Left lung (tissue), 10 donors: ENCODE measurements around the gene STYXL1. TPM values are rescaled to one million over a fixed set of nuclear protein-coding genes. Genes with fewer than 3 reads are reported as not detected.

ENCODE experiments used
- ATAC-seq: fragments of 200-7000 bp; cut with Tn5 transposase; one replicate; pipeline ENCODE4 v1.9.1; 2020; ENCODE audit warnings: moderate library complexity
- DNase-seq, 4 donors: peaks; one replicate each; pipeline ENCODE4 v3.0.0-alpha.2; 2013 to 2020
- H3K27ac ChIP-seq, 2 donors: fragments of 200-600 bp; sonication (generic) in 1 of 2; one replicate each; pipeline versions ENCODE4 v1.5.0 to v1.8.0; 2020 to 2021
- H3K27me3 ChIP-seq, 2 donors: fragments of 200-600 bp; sonication (generic) in 1 of 2; one replicate each; pipeline versions ENCODE4 v1.5.0 to v1.8.0; 2020 to 2021
- H3K36me3 ChIP-seq, 2 donors: fragments of 200-600 bp; sonication (generic) in 1 of 2; one replicate each; pipeline versions ENCODE4 v1.5.0 to v1.8.0; 2020 to 2021
- H3K4me1 ChIP-seq, 2 donors: fragments of 200-600 bp; one replicate each; pipeline ENCODE4 v1.8.0; 2021
- H3K4me3 ChIP-seq, 2 donors: fragments of 200-600 bp; sonication (generic) in 1 of 2; one replicate each; pipeline versions ENCODE4 v1.5.0 to v1.8.0; 2020 to 2021; ENCODE audit warnings: mild to moderate bottlenecking in 1 of 2
- H3K9me3 ChIP-seq, 2 donors: fragments of 200-600 bp; sonication (generic) in 1 of 2; one replicate each; pipeline versions ENCODE4 v1.5.0 to v1.8.0; 2020 to 2021
- CTCF ChIP-seq, 2 donors: fragments of 200-600 bp; sonication (generic) in 1 of 2; IDR thresholded peaks; one replicate each; pipeline versions ENCODE4 v1.5.0 to v1.8.0; 2021; ENCODE audit warnings: antibody characterized with exemption in 2 of 2
- intact Hi-C, 2 donors: fragments of 100-400 bp; cut with DNase I; formaldehyde crosslinking; loops; one replicate each; pipeline versions ENCODE4 v1.11.2 to v1.14.2; 2022
- polyA plus RNA-seq, 6 donors: library from polyadenylated mRNA; unstranded; fragments of 120-200 nt; gene quantifications; one replicate each; pipeline ENCODE4 v1.2.1, GENCODE V29; 2013; ENCODE audit not compliant: insufficient read length in 6 of 6
- total RNA-seq, 2 donors: library from RNA; stranded (reverse); fragmentation: NEBNext Ultra II Directional; extraction: Animal tissue kit (Norgen Biotek cat#: 25700); gene quantifications; one replicate each; pipeline ENCODE4 v1.2.1, GENCODE V29; 2021
- donor health status: DM: no; HTN: yes; CAD: no.
- donor health status: DM: no; HTN: no; CAD: no.

STYXL1 gene
- total and polyA plus RNA-seq, 8 donors: 32.4 to 49.5 (median 37.7) TPM

GRCh38 chr7:75950111-75950681, 97.6 kb downstream of the STYXL1 start:
- Histone ChIP-seq H3K27ac (peak overlapping the region in 1 of 2 donors; percentile 87), H3K4me3 (no peak overlapping the region), H3K9me3 (no peaks in the 10 kb centered on the region), H3K36me3 (peaks cover 0 to 21% of the 10 kb centered on the region in 2 donors), H3K27me3 (no peaks in the 10 kb centered on the region), H3K4me1 (peaks cover 10 to 87% of the 10 kb centered on the region in 2 donors)
- ATAC-seq (peak; percentile 23), DNase-seq (peak in 2 of 4 donors; percentile 46 to 52)
- no peak for TF ChIP-seq CTCF (IDR thresholded peaks at IDR 0.05)
- intact Hi-C loops: no loop called here

- ATAC-seq: peak; percentile 18
- peaks cover 0 to 6% of the 10 kb centered on the region in 2 donors for H3K36me3 ChIP-seq
- intact Hi-C loops: no loop called here
- peak in 1 of 4 donors; percentile 43 for DNase-seq
- H3K27me3 ChIP-seq: no peaks in the 10 kb centered on the region
- H3K4me3 ChIP-seq: no peak overlapping the region
- peaks cover 10 to 84% of the 10 kb centered on the region in 2 donors for H3K4me1 ChIP-seq
- no peaks in the 10 kb centered on the region for H3K9me3 ChIP-seq
- peak overlapping the region; percentile 33 to 53 for H3K27ac ChIP-seq
- no peak for TF ChIP-seq CTCF (IDR thresholded peaks at IDR 0.05)
These were observed 99.6 kb downstream of the STYXL1 start for GRCh38 chr7:75948179-75948578.

Other genes with a start within 250 kb of the STYXL1 start
- 1 to 10 TPM; 1.7 to 3.3 TPM for gene CCL24, start 234.2 kb downstream of the STYXL1 start, total RNA-seq
- gene CCL24, start 234.2 kb downstream of the STYXL1 start, polyA plus RNA-seq: 1 to 10 TPM in 1 of 6 donors, under 1 TPM in 2, not detected in 3; 0.38 to 1.2 (median 0.54) TPM
- 10 to 100 TPM; 62.4 to 69.0 TPM for gene RHBDD2, start 169.0 kb downstream of the STYXL1 start, total RNA-seq
- gene RHBDD2, start 169.0 kb downstream of the STYXL1 start, polyA plus RNA-seq: 10 to 100 TPM; 38.4 to 58.7 (median 44.0) TPM
- 100 to 1,000 TPM; 206 to 210 TPM for gene POR, start 132.8 kb downstream of the STYXL1 start, total RNA-seq
- gene POR, start 132.8 kb downstream of the STYXL1 start, polyA plus RNA-seq: 10 to 100 TPM; 41.4 to 61.2 (median 51.4) TPM
- 10 to 100 TPM; 32.3 to 50.4 TPM for gene TMEM120A, start 53.4 kb downstream of the STYXL1 start, total RNA-seq
- 10 to 100 TPM; 32.9 to 40.9 (median 38.4) TPM for gene TMEM120A, start 53.4 kb downstream of the STYXL1 start, polyA plus RNA-seq
- 100 to 1,000 TPM; 153 to 166 TPM for gene MDH2, start 106 bp upstream of the STYXL1 start, total RNA-seq
- gene MDH2, start 106 bp upstream of the STYXL1 start, polyA plus RNA-seq: 100 to 1,000 TPM; 138 to 180 (median 155) TPM
- 1 to 10 TPM in 1 of 2 donors, under 1 TPM in 1; 0.94 to 2.0 TPM for gene SRRM3, start 153.9 kb upstream of the STYXL1 start, total RNA-seq
- gene SRRM3, start 153.9 kb upstream of the STYXL1 start, polyA plus RNA-seq: under 1 TPM; 0.27 to 0.71 (median 0.57) TPM